Measurements from ENCODE around the gene TTC38. TPM values are rescaled to one million over a fixed set of nuclear protein-coding genes. Genes with fewer than 3 reads are reported as not detected.
A peak's percentile ranks its signal among the peaks of the same experiment; 100 is the strongest.

Gene TTC38
- total and polyA plus RNA-seq, 2 donors, result 4.6 to 10.3 TPM

GRCh38 chr22:46289244-46289891 is 21.6 kb downstream of the TTC38 start:
- DNase-seq (ENCODE audit: low read depth in 6 of 9, low spot score in 9 of 9), result no peak
- no peak overlapping the region for H3K27ac ChIP-seq (ENCODE audit: low read depth in 1 of 2, low read length in 1 of 2)
- H3K4me1 ChIP-seq (ENCODE audit: control insufficient read depth in 2 of 2, insufficient read depth in 2 of 2, low read length in 2 of 2), result peaks cover 11 to 24% of the 10 kb centered on the region in 2 donors
- peaks cover 0 to 6% of the 10 kb centered on the region in 2 donors for H3K27me3 ChIP-seq (ENCODE audit: control insufficient read depth in 2 of 2, insufficient read depth in 1 of 2, low read length in 1 of 2)
- WGBS, result 97% methylated on average over 33 of the region's 33 CpGs
- H3K36me3 ChIP-seq (ENCODE audit: control insufficient read depth in 2 of 2, insufficient read depth in 2 of 2, low read length in 1 of 2), result no peaks in the 10 kb centered on the region
- peaks cover 0 to 4% of the 10 kb centered on the region in 2 donors for H3K9me3 ChIP-seq (ENCODE audit: control insufficient read depth in 2 of 2, insufficient read depth in 1 of 2, low read length in 1 of 2)
- H3K4me3 ChIP-seq (ENCODE audit: low read length in 2 of 2), result no peak overlapping the region

GRCh38 chr22:46290121-46290842 is 22.5 kb downstream of the TTC38 start:
- 94% methylated on average over 17 of the region's 17 CpGs for WGBS
- Histone ChIP-seq H3K36me3 (ENCODE audit: control insufficient read depth in 2 of 2, insufficient read depth in 2 of 2, low read length in 1 of 2) (no peaks in the 10 kb centered on the region), H3K9me3 (ENCODE audit: control insufficient read depth in 2 of 2, insufficient read depth in 1 of 2, low read length in 1 of 2) (peaks cover 0 to 4% of the 10 kb centered on the region in 2 donors), H3K4me1 (ENCODE audit: control insufficient read depth in 2 of 2, insufficient read depth in 2 of 2, low read length in 2 of 2) (peaks cover 12 to 30% of the 10 kb centered on the region in 2 donors), H3K27ac (ENCODE audit: low read depth in 1 of 2, low read length in 1 of 2) (no peak overlapping the region), H3K27me3 (ENCODE audit: control insufficient read depth in 2 of 2, insufficient read depth in 1 of 2, low read length in 1 of 2) (peaks cover 0 to 6% of the 10 kb centered on the region in 2 donors), H3K4me3 (ENCODE audit: low read length in 2 of 2) (no peak overlapping the region)
- DNase-seq (ENCODE audit: low read depth in 6 of 9, low spot score in 9 of 9), result no peak

GRCh38 chr22:46290843-46291785 is 23.3 kb downstream of the TTC38 start:
- H3K36me3 ChIP-seq (ENCODE audit: control insufficient read depth in 2 of 2, insufficient read depth in 2 of 2, low read length in 1 of 2), result no peaks in the 10 kb centered on the region

GRCh38 chr22:46292173-46292572 is 24.4 kb downstream of the TTC38 start:
- Histone ChIP-seq H3K4me3 (ENCODE audit: low read length in 2 of 2) (no peak overlapping the region), H3K4me1 (ENCODE audit: control insufficient read depth in 2 of 2, insufficient read depth in 2 of 2, low read length in 2 of 2) (peaks cover 21 to 45% of the 10 kb centered on the region in 2 donors), H3K27ac (ENCODE audit: low read depth in 1 of 2, low read length in 1 of 2) (no peak overlapping the region), H3K27me3 (ENCODE audit: control insufficient read depth in 2 of 2, insufficient read depth in 1 of 2, low read length in 1 of 2) (peaks cover 0 to 6% of the 10 kb centered on the region in 2 donors), H3K36me3 (ENCODE audit: control insufficient read depth in 2 of 2, insufficient read depth in 2 of 2, low read length in 1 of 2) (no peaks in the 10 kb centered on the region), H3K9me3 (ENCODE audit: control insufficient read depth in 2 of 2, insufficient read depth in 1 of 2, low read length in 1 of 2) (peaks cover 0 to 6% of the 10 kb centered on the region in 2 donors)
- WGBS, result 98% methylated on average over 3 of the region's 3 CpGs
- DNase-seq (ENCODE audit: low read depth in 6 of 9, low spot score in 9 of 9), result no peak

More at GRCh38 chr22:46290843-46291785, 23.3 kb downstream of the TTC38 start:
- peaks cover 0 to 4% of the 10 kb centered on the region in 2 donors for H3K9me3 ChIP-seq (ENCODE audit: control insufficient read depth in 2 of 2, insufficient read depth in 1 of 2, low read length in 1 of 2)
- H3K4me3 ChIP-seq (ENCODE audit: low read length in 2 of 2), result no peak overlapping the region
- no peak overlapping the region for H3K27ac ChIP-seq (ENCODE audit: low read depth in 1 of 2, low read length in 1 of 2)
- H3K4me1 ChIP-seq (ENCODE audit: control insufficient read depth in 2 of 2, insufficient read depth in 2 of 2, low read length in 2 of 2), result peaks cover 20 to 38% of the 10 kb centered on the region in 2 donors
- H3K27me3 ChIP-seq (ENCODE audit: control insufficient read depth in 2 of 2, insufficient read depth in 1 of 2, low read length in 1 of 2), result peaks cover 0 to 6% of the 10 kb centered on the region in 2 donors
- 96% methylated on average over 23 of the region's 23 CpGs for WGBS
- no peak for DNase-seq (ENCODE audit: low read depth in 6 of 9, low spot score in 9 of 9)

- Histone ChIP-seq H3K27me3 (ENCODE audit: control insufficient read depth in 2 of 2, insufficient read depth in 1 of 2, low read length in 1 of 2) (peaks cover 0 to 6% of the 10 kb centered on the region in 2 donors), H3K36me3 (ENCODE audit: control insufficient read depth in 2 of 2, insufficient read depth in 2 of 2, low read length in 1 of 2) (no peaks in the 10 kb centered on the region), H3K4me3 (ENCODE audit: low read length in 2 of 2) (no peak overlapping the region), H3K9me3 (ENCODE audit: control insufficient read depth in 2 of 2, insufficient read depth in 1 of 2, low read length in 1 of 2) (peaks cover 0 to 8% of the 10 kb centered on the region in 2 donors), H3K4me1 (ENCODE audit: control insufficient read depth in 2 of 2, insufficient read depth in 2 of 2, low read length in 2 of 2) (peaks cover 27 to 50% of the 10 kb centered on the region in 2 donors), H3K27ac (ENCODE audit: low read depth in 1 of 2, low read length in 1 of 2) (peak overlapping the region in 1 of 2 donors; percentile 73)
- WGBS, result 97% methylated on average over 14 of the region's 14 CpGs
- DNase-seq (ENCODE audit: low read depth in 6 of 9, low spot score in 9 of 9), result no peak
These were observed 24.9 kb downstream of the TTC38 start for GRCh38 chr22:46292732-46293131.

- Histone ChIP-seq H3K4me1 (ENCODE audit: control insufficient read depth in 2 of 2, insufficient read depth in 2 of 2, low read length in 2 of 2) (peaks cover 31 to 53% of the 10 kb centered on the region in 2 donors), H3K36me3 (ENCODE audit: control insufficient read depth in 2 of 2, insufficient read depth in 2 of 2, low read length in 1 of 2) (peaks cover 0 to 2% of the 10 kb centered on the region in 2 donors), H3K9me3 (ENCODE audit: control insufficient read depth in 2 of 2, insufficient read depth in 1 of 2, low read length in 1 of 2) (peaks cover 0 to 8% of the 10 kb centered on the region in 2 donors), H3K4me3 (ENCODE audit: low read length in 2 of 2) (no peak overlapping the region), H3K27ac (ENCODE audit: low read depth in 1 of 2, low read length in 1 of 2) (peak overlapping the region in 1 of 2 donors; percentile 73), H3K27me3 (ENCODE audit: control insufficient read depth in 2 of 2, insufficient read depth in 1 of 2, low read length in 1 of 2) (peaks cover 0 to 6% of the 10 kb centered on the region in 2 donors)
- peak; percentile 40 to 90 (median 71) for DNase-seq (ENCODE audit: low read depth in 6 of 9, low spot score in 9 of 9)
- WGBS, result 36% methylated on average over 11 of the region's 11 CpGs
These were observed 25.9 kb downstream of the TTC38 start for GRCh38 chr22:46293577-46294260.

GRCh38 chr22:46294784-46295183 is 27.0 kb downstream of the TTC38 start:
- Histone ChIP-seq H3K27ac (ENCODE audit: low read depth in 1 of 2, low read length in 1 of 2) (no peak overlapping the region), H3K9me3 (ENCODE audit: control insufficient read depth in 2 of 2, insufficient read depth in 1 of 2, low read length in 1 of 2) (peaks cover 0 to 8% of the 10 kb centered on the region in 2 donors), H3K4me1 (ENCODE audit: control insufficient read depth in 2 of 2, insufficient read depth in 2 of 2, low read length in 2 of 2) (peaks cover 31 to 59% of the 10 kb centered on the region in 2 donors), H3K36me3 (ENCODE audit: control insufficient read depth in 2 of 2, insufficient read depth in 2 of 2, low read length in 1 of 2) (peaks cover 3 to 12% of the 10 kb centered on the region in 2 donors), H3K27me3 (ENCODE audit: control insufficient read depth in 2 of 2, insufficient read depth in 1 of 2, low read length in 1 of 2) (peaks cover 0 to 3% of the 10 kb centered on the region in 2 donors), H3K4me3 (ENCODE audit: low read length in 2 of 2) (no peak overlapping the region)
- over 99% methylated on average over 2 of the region's 2 CpGs for WGBS
- no peak for DNase-seq (ENCODE audit: low read depth in 6 of 9, low spot score in 9 of 9)

- peak overlapping the region in 1 of 2 donors; percentile 79 for H3K4me3 ChIP-seq (ENCODE audit: low read length in 2 of 2)
- peaks cover 0 to 8% of the 10 kb centered on the region in 2 donors for H3K9me3 ChIP-seq (ENCODE audit: control insufficient read depth in 2 of 2, insufficient read depth in 1 of 2, low read length in 1 of 2)
- peaks cover 31 to 59% of the 10 kb centered on the region in 2 donors for H3K4me1 ChIP-seq (ENCODE audit: control insufficient read depth in 2 of 2, insufficient read depth in 2 of 2, low read length in 2 of 2)
- no peak for DNase-seq (ENCODE audit: low read depth in 6 of 9, low spot score in 9 of 9)
- H3K36me3 ChIP-seq (ENCODE audit: control insufficient read depth in 2 of 2, insufficient read depth in 2 of 2, low read length in 1 of 2), result peaks cover 5 to 16% of the 10 kb centered on the region in 2 donors
- peaks cover 0 to under 1% of the 10 kb centered on the region in 2 donors for H3K27me3 ChIP-seq (ENCODE audit: control insufficient read depth in 2 of 2, insufficient read depth in 1 of 2, low read length in 1 of 2)
- H3K27ac ChIP-seq (ENCODE audit: low read depth in 1 of 2, low read length in 1 of 2), result no peak overlapping the region
- WGBS, result 93% methylated on average over 4 of the region's 4 CpGs
These were observed 27.6 kb downstream of the TTC38 start for GRCh38 chr22:46295277-46295971.
